Thoracic aorta endothelial cell (primary cell): ENCODE data around the gene SLC29A1. TPM values are rescaled to one million over a fixed set of nuclear protein-coding genes. Genes with fewer than 3 reads are reported as not detected.

Experiments
- small RNA-seq: library from RNA; depleted of rRNA; stranded (forward); fragments of <200 nt; gene quantifications from one replicate; pipeline ENCODE3, GENCODE V24; 2012
- total RNA-seq: library from RNA; depleted of rRNA; stranded (reverse); fragments of >200 nt; gene quantifications from 2 replicates; pipeline ENCODE4 v1.2.3, GENCODE V29; 2012

The SLC29A1 gene
- total RNA-seq, result 119 and 132 TPM in 2 replicates

GRCh38 chr6:44223319-44224028, at the start of gene SLC29A1:
Gene SLC29A1 (plus strand): TSS chr6:44223595. CDS start chr6:44227314, 3,719 bp downstream.

DNA sequence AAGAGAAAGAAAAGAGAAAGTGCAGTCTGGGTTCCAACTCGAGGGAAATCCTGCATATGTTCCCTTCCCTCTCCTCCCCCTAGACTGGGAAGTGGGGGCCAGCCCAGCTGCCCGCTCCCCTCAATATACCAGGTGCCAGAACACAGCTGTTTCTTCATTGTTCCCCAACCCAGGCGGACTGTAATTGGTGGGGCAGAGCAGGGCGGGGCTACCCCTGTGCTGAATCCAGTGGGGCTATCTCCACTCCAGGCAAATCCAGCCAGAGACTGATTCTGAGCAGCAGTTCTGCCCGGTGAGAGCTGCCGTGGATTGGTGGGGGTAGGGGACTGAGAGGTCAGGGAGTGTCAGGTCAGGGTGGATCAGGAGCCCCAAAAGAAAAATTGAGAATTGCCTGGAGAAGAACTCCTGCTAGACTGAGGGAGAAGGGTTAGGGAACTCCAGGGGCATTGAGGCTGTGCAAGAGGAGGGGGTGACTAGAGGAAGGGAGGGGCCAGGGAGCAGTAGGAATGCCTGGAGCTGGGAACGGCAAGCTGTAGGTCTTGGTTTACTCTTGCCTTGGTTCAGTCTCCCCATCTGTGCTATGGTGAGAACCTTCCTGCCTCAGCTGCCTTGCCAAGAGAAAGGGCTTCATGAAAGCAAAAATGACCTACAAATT, 6.6 kb upstream of the SLC29A1 start, which contains the start of gene MYMX:
MYMX (plus strand) TSS at position 250 of the 655 bp plus-strand sequence. CDS start 546 bp downstream, outside the sequence.

GRCh38 chr6:44246663-44247337, 23.4 kb downstream of the SLC29A1 start, which contains the start of gene HSP90AB1:
Gene HSP90AB1 (plus strand): TSS chr6:44247101. CDS start chr6:44248630, 1,529 bp downstream.

DNA sequence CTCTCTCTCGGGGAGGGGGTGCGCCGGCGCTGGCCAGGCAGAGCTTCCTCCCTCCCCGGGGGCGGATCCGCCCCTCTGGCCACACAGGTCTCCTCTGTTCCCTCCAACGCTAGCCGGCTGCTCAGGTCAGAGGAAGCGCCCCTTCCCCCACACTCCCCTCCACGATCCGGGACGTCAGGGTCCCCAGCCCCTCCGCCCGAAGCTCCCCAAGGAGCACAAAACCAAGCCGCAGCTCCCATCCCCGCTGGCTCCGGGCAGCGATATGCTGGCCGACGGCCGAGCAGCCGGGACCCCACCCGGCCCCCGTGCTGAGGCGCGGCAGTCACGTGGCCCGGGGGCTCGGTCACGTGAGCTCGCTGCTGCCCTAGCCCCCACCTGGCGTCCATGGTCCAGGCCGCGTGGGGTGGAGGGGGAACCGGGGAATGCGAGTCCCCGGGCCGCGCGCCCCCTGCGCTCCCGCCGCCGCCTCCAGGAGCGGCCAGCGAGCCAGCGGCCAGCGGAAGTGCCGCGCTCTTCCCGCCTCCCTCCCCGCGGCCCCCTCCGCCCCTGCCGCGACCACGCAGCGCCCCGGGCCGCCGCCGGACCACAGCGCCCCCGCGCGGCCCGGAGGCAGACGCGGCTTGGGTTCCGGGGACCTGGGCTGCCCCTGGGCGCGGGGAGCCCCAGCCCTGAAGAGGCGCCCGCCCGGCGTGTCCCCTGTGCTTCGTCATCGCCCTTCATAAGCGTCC, 33.8 kb downstream of the SLC29A1 start, which contains the start of gene SLC35B2:
SLC35B2 (minus strand) TSS at position 504 of the 728 bp plus-strand sequence; CDS start at position 386, 118 bp downstream.

GRCh38 chr6:44265007-44265721, 41.8 kb downstream of the SLC29A1 start, which contains the start of gene NFKBIE:
Gene NFKBIE (minus strand): TSS chr6:44265551. CDS start chr6:44265346, 205 bp downstream.

GRCh38 chr6:44269921-44270525, 46.6 kb downstream of the SLC29A1 start, which contains the start of gene TMEM151B:
Gene TMEM151B (plus strand): TSS chr6:44270450. CDS start chr6:44270743, 293 bp downstream.

Small RNAs within 50 kb of the gene (small RNA-seq; reads per million reads assigned to genes)
- not detected for gene RN7SL811P

Other genes starting within 250 kb of the SLC29A1 start
- 32.7 and 45.2 TPM in 2 replicates for gene MRPL14, start 96.1 kb upstream of the SLC29A1 start, total RNA-seq
- gene TMEM63B, start 96.0 kb upstream of the SLC29A1 start, total RNA-seq, result 19.9 and 23.5 TPM in 2 replicates
- 1.6 and 3.5 TPM in 2 replicates for gene CAPN11, start 64.8 kb upstream of the SLC29A1 start, total RNA-seq
- gene MYMX, start 6.7 kb upstream of the SLC29A1 start, total RNA-seq, result 1.1 TPM in 1 of 2 replicates, not detected in the other
- 1,800 and 1,992 TPM in 2 replicates for gene HSP90AB1, start 23.5 kb downstream of the SLC29A1 start, total RNA-seq
- 39.6 and 44.9 TPM in 2 replicates for gene SLC35B2, start 33.9 kb downstream of the SLC29A1 start, total RNA-seq
- 27.0 and 29.8 TPM in 2 replicates for gene NFKBIE, start 42.0 kb downstream of the SLC29A1 start, total RNA-seq
- gene TMEM151B, start 46.9 kb downstream of the SLC29A1 start, total RNA-seq, result 0.13 and 0.14 TPM in 2 replicates
- gene AARS2, start 89.8 kb downstream of the SLC29A1 start, total RNA-seq, result 15.0 and 19.0 TPM in 2 replicates
- gene SPATS1, start 119.1 kb downstream of the SLC29A1 start, total RNA-seq, result not detected in 2 replicates
- gene CDC5L, start 164.1 kb downstream of the SLC29A1 start, total RNA-seq, result 34.7 and 35.6 TPM in 2 replicates